GM19463 (cell line): Measurements from ENCODE around the gene ZNF385B.

Experiments used
- ATAC-seq: cut with Tn5 transposase; IDR thresholded peaks from one replicate; pipeline ENCODE4 v1.9.1; 2021; ENCODE audit warnings: mild to moderate bottlenecking, moderate library complexity; ENCODE audit not compliant: unreplicated experiment

The ZNF385B gene

DNA sequence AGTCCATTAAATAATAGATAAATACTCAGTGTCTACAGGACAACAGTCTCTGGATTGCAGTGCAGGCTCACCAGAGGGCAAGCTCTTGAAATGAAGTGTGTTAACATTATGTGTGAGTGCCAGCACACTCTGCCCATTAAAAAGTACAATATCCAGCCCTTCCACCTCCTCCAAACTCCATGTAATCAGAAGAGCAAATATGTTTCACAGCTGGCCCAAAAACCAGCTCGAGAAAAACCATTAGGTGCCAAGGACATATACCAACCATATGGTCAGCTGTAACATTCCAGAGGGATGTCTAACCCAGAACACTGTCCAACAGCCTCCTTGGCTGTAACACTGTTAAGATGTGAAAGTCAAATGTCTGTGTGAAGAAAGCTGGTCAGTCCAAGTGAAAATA, 112.2 kb downstream of the ZNF385B start:
- no peak for ATAC-seq

DNA sequence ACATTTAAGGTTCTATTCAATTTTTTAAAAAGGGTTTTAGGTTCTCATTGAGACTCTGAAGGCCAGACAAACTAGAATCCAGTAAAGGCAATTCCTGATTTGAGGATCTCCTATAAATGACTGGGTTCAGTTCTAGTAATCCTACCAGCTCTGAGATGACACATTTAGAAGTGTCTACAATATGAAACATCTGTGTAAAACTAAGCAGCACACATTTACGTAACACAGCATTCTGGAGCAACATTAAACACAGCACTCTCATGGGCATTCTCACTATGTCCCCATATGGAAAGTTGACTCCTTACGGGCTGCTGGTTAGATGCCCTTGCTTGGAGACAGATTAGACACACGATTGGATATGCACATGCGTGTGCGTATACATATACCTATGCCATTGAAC, 114.4 kb downstream of the ZNF385B start:
- no peak for ATAC-seq

GRCh38 chr2:179745635-179746256, 115.7 kb downstream of the ZNF385B start:
- ATAC-seq: no peak

GRCh38 chr2:179744401-179744800, 117.0 kb downstream of the ZNF385B start:
- ATAC-seq: no peak

DNA sequence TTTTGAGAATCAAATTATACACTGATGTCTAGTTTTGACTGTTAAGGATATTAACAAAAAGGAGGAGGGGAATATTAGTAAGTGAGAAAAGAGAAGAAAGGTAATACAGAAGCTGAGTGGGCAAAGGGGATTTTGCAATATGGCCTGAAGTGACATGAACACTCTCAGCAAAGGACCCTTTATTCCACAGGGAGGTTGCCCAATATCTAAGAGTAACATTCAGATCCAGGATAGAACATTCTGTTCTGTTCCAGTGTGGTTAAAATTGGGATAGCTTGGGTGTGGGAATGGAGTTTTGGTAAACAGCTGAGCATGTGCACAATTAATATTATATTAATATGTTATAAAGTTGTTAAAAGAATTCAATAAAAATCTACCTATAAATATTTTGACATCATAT, 120.1 kb downstream of the ZNF385B start:
- no peak for ATAC-seq

- ATAC-seq: no peak
Observed at GRCh38 chr2:179729966-179730365, 131.4 kb downstream of the ZNF385B start.

DNA sequence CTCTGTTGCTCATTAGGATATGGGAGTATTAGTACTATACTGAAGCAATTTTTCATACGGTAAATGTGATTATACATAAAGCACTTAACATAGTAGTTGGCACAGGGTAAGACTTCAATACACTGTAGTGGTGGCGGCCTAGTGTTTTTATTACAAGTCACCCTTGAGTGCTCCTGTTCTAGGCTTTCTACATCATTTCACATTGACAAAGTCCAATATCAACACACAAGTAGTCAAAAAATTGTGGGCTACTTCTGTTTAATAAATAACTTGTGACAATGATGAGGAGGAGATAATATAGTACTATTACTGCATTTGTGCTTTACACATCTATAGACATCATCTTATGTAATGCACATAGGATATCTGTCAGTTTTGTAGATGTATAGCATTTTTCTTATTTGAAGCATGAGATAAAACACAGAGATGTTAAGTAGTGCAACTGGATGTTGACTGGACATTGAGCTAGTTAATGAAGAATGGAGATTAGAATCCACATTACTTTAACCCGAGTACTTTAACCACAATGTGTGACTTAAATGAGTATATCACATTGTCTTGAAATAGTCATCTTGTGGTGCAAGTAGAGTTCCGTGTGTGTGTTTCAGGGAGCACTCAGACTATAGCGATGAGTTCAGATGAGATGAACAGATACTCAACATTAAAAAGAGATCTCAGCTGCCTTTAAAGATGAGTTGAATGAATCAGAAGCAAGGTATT, 134.8 kb downstream of the ZNF385B start:
- ATAC-seq: no peak

DNA sequence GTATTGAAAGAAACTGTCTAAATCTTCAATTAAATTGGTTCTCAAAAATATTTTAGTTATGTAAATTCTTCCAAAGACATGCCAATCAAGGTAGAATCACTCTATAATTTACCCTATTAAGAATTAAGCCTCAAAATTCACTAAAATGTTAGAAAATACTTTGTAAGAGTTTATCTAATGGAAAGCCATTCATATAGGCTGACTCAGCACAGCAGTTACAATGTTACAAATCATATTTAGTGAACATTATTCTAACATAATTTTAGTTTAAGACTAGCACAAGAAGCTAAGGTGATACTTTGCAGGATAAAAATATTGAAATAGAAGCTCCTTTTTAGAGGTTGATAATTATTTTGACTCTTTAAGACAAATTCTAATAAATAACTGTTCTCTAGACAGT, 137.0 kb downstream of the ZNF385B start:
- no peak for ATAC-seq

- ATAC-seq: no peak
Observed at GRCh38 chr2:179720173-179720772, 141.1 kb downstream of the ZNF385B start.

DNA sequence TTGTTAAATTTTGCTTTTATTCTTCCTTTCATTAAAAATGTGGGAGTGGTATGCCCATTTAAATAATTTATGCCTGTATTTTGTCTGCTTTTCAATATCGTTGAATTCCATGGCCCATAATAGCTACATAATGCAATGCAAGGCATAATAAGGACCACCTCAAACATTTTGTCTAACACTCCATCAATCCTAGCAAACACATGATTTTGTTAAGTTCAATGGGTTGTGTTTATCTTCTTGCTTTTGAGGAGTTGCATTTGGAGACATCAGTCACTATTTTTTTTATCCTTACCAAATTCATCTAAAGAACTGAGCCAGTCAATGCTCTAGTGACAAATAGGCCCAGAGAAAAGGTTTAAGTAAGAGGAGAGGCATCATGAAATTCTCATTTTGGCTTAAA, 145.5 kb downstream of the ZNF385B start:
- no peak for ATAC-seq

- ATAC-seq: no peak
Observed at GRCh38 chr2:179715196-179715595, 146.2 kb downstream of the ZNF385B start.

- no peak for ATAC-seq
Observed at GRCh38 chr2:179712825-179713224, 148.6 kb downstream of the ZNF385B start.

GRCh38 chr2:179711375-179711774, 150.0 kb downstream of the ZNF385B start:
- no peak for ATAC-seq

GRCh38 chr2:179703702-179704101, 157.7 kb downstream of the ZNF385B start:
- ATAC-seq: no peak

DNA sequence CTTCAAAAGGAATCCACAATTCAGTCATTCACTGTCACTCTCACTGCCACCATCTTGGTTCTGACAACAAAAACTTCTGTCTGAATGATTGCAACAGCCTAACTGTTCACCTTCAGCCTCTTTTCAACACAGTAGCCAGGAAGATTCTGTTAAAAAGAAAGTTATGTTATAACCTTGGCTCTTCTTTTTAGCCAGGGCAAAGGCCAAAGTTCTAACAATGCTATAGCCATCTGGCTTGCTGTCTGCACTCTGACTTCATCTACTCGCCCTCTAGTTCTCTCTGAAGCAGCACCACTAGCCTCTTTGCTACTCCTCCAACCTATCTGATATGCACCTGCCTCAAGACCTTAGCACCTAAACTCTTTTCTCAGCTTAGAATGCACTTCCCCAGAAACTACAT, 158.5 kb downstream of the ZNF385B start:
- ATAC-seq: no peak

DNA sequence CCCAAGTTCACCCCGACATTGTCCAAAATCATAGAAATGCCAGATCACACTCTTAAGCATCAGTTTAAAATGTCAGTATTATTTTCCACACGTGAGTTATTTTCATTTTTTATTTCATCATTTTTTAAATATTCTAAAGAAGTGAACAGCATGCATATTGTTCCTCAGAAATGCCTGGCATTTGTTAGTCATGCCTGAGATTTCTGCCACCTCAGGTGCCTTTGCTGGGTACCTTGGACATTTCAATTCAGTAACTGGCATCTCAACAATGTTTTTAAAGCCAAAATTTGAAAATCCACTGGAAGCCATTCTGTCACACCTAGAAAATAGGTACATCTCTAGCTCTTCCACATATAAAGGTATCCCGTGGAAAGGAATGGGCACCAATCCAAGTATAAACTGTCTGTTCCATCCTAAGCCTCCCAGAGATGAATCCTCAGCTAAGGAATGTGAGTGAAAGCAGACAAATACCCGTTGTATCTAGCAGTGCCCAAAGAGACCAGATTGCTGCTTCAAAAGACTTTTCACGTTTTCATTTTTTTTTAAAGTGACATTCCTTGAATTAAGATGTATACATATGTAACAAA, 159.8 kb downstream of the ZNF385B start:
- ATAC-seq: no peak

- ATAC-seq: no peak
Observed at GRCh38 chr2:179695486-179695885, 165.9 kb downstream of the ZNF385B start.

- no peak for ATAC-seq
Observed at GRCh38 chr2:179694963-179695362, 166.4 kb downstream of the ZNF385B start.

DNA sequence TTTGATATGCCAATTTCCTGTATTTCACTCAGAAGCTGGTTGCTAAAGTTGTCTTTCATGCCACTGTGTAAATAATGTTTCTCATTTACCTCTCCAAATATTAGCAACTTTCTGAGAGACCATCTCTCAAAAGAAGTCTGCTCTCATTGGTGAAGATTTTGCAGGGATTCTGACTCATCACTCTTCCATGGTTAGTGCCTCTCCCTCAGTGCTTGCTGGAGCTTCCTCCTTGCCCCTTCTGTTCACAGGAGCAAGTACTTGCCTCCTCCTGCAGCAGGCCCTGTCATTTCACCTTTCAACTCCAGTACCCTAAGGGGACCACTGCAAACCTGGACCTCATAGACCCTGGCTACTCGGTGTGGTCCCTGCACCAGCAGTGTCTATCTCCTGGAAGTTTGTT, 168.8 kb downstream of the ZNF385B start:
- ATAC-seq: no peak

DNA sequence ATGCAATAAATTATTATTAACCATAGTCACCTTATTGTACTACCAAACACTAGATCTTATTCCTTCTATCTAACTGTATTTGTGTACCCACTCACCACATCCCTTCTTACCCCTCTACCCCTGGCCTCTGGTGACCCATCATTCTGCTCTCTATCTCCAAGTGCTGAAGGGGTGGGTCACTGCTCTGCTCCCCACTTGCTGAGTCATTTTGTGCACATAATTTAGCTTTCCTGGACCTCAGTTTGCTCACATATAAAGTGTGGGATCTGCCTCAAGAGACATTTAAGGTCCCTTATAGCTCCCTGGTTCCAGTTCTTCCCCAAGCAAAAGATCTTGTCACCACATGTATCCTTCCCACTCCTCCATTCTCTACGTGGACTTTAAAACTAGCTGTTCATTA, 169.4 kb downstream of the ZNF385B start:
- no peak for ATAC-seq

- ATAC-seq: no peak
Observed at GRCh38 chr2:179691235-179691634, 170.2 kb downstream of the ZNF385B start.

- no peak for ATAC-seq
Observed at GRCh38 chr2:179686718-179687342, 174.6 kb downstream of the ZNF385B start.
